ENCODE results near the gene SGTA. TPM values are rescaled to one million over a fixed set of nuclear protein-coding genes. Genes with fewer than 3 reads are reported as not detected.

Gene SGTA
- total and polyA plus RNA-seq, 3 experiments from 2014 or later = 39.7 to 93.9 (median 87.8) TPM

GRCh38 chr19:2756477-2756876 is 26.6 kb downstream of the SGTA start:
- no peak overlapping the region for H3K27ac Mint-ChIP-seq
- H3K36me3 ChIP-seq (ENCODE audit: insufficient read depth, low read length) = no peaks in the 10 kb centered on the region
- no peak for DNase-seq
- POLR2A ChIA-PET = no interaction called here
- no peaks in the 10 kb centered on the region for H3K9me3 ChIP-seq (ENCODE audit: low read length)
- no peak overlapping the region for H3K27ac ChIP-seq (ENCODE audit: low read depth, low read length)
- H3K36me3 Mint-ChIP-seq = peaks cover 2 to 56% (median 4%) of the 10 kb centered on the region in 3 donors
- no peaks in the 10 kb centered on the region for H3K27me3 Mint-ChIP-seq
- H3K4me1 Mint-ChIP-seq = peaks cover 2 to 14% (median 12%) of the 10 kb centered on the region in 3 donors
- H3K4me1 ChIP-seq (ENCODE audit: insufficient read depth, low read length) = no peaks in the 10 kb centered on the region
- CTCF ChIA-PET = no interaction called here
- no peaks in the 10 kb centered on the region for H3K9me3 Mint-ChIP-seq
- H3K27me3 ChIP-seq (ENCODE audit: insufficient read depth, low read length, poor library complexity, severe bottlenecking) = no peaks in the 10 kb centered on the region
- no peak overlapping the region for H3K4me3 ChIP-seq (ENCODE audit: low read length)
- no peak overlapping the region for H3K4me3 Mint-ChIP-seq

GRCh38 chr19:2755811-2756210 is 27.3 kb downstream of the SGTA start:
- Mint-ChIP-seq H3K27ac (no peak overlapping the region), H3K4me1 (peaks cover 2 to 14% (median 12%) of the 10 kb centered on the region in 3 donors), H3K27me3 (no peaks in the 10 kb centered on the region), H3K4me3 (no peak overlapping the region), H3K36me3 (peaks cover 2 to 52% (median 4%) of the 10 kb centered on the region in 3 donors), H3K9me3 (no peaks in the 10 kb centered on the region)
- H3K27ac ChIP-seq (ENCODE audit: low read depth, low read length) = no peak overlapping the region
- POLR2A ChIA-PET = no interaction called here
- no peaks in the 10 kb centered on the region for H3K4me1 ChIP-seq (ENCODE audit: insufficient read depth, low read length)
- H3K9me3 ChIP-seq (ENCODE audit: low read length) = no peaks in the 10 kb centered on the region
- H3K36me3 ChIP-seq (ENCODE audit: insufficient read depth, low read length) = no peaks in the 10 kb centered on the region
- DNase-seq = no peak
- H3K4me3 ChIP-seq (ENCODE audit: low read length) = no peak overlapping the region
- CTCF ChIA-PET = no interaction called here
- no peaks in the 10 kb centered on the region for H3K27me3 ChIP-seq (ENCODE audit: insufficient read depth, low read length, poor library complexity, severe bottlenecking)

GRCh38 chr19:2755448-2755705 is 27.7 kb downstream of the SGTA start:
- H3K4me3 ChIP-seq (ENCODE audit: low read length) = no peak overlapping the region
- H3K27ac ChIP-seq (ENCODE audit: low read depth, low read length) = no peak overlapping the region
- POLR2A ChIA-PET = no interaction called here
- no peaks in the 10 kb centered on the region for H3K4me1 ChIP-seq (ENCODE audit: insufficient read depth, low read length)
- Mint-ChIP-seq H3K4me3 (no peak overlapping the region), H3K27me3 (peaks cover 0 to 2% of the 10 kb centered on the region in 2 donors), H3K36me3 (peaks cover 2 to 48% (median 4%) of the 10 kb centered on the region in 3 donors), H3K9me3 (no peaks in the 10 kb centered on the region), H3K27ac (no peak overlapping the region), H3K4me1 (peaks cover 2 to 14% (median 12%) of the 10 kb centered on the region in 3 donors)
- CTCF ChIA-PET = no interaction called here
- no peak for DNase-seq
- no peaks in the 10 kb centered on the region for H3K9me3 ChIP-seq (ENCODE audit: low read length)
- H3K27me3 ChIP-seq (ENCODE audit: insufficient read depth, low read length, poor library complexity, severe bottlenecking) = no peaks in the 10 kb centered on the region
- no peaks in the 10 kb centered on the region for H3K36me3 ChIP-seq (ENCODE audit: insufficient read depth, low read length)

GRCh38 chr19:2754659-2755447 is 28.2 kb downstream of the SGTA start:
- no peak overlapping the region for H3K27ac ChIP-seq (ENCODE audit: low read depth, low read length)
- Mint-ChIP-seq H3K27ac (no peak overlapping the region), H3K9me3 (no peaks in the 10 kb centered on the region), H3K4me1 (peaks cover 2 to 12% (median 10%) of the 10 kb centered on the region in 3 donors), H3K36me3 (peaks cover 2 to 45% (median 4%) of the 10 kb centered on the region in 3 donors), H3K27me3 (peaks cover 0 to 2% of the 10 kb centered on the region in 2 donors), H3K4me3 (no peak overlapping the region)
- H3K27me3 ChIP-seq (ENCODE audit: insufficient read depth, low read length, poor library complexity, severe bottlenecking) = no peaks in the 10 kb centered on the region
- H3K4me3 ChIP-seq (ENCODE audit: low read length) = no peak overlapping the region
- no peaks in the 10 kb centered on the region for H3K9me3 ChIP-seq (ENCODE audit: low read length)
- H3K36me3 ChIP-seq (ENCODE audit: insufficient read depth, low read length) = no peaks in the 10 kb centered on the region
- ChIA-PET CTCF (interaction anchor here (3.5 kb wide), 1 partner anchor 107 kb away, joined by 12 read pairs; no protein-coding TSS in a partner anchor), POLR2A (no interaction called here)
- no peaks in the 10 kb centered on the region for H3K4me1 ChIP-seq (ENCODE audit: insufficient read depth, low read length)
- DNase-seq = no peak

GRCh38 chr19:2751438-2751830 is 31.6 kb downstream of the SGTA start:
- CTCF ChIA-PET = interaction anchor here (3.5 kb wide), 1 partner anchor 103 kb away, joined by 12 read pairs; no protein-coding TSS in a partner anchor
- Mint-ChIP-seq H3K27ac (no peak overlapping the region), H3K36me3 (peaks cover 2 to 26% (median 4%) of the 10 kb centered on the region in 3 donors), H3K9me3 (no peaks in the 10 kb centered on the region), H3K4me1 (no peaks in the 10 kb centered on the region), H3K4me3 (no peak overlapping the region), H3K27me3 (peaks cover 0 to 3% of the 10 kb centered on the region in 2 donors)
- POLR2A ChIA-PET = no interaction called here
- H3K4me1 ChIP-seq (ENCODE audit: insufficient read depth, low read length) = peaks cover 4% of the 10 kb centered on the region
- no peaks in the 10 kb centered on the region for H3K27me3 ChIP-seq (ENCODE audit: insufficient read depth, low read length, poor library complexity, severe bottlenecking)
- H3K4me3 ChIP-seq (ENCODE audit: low read length) = no peak overlapping the region
- no peak for DNase-seq
- no peaks in the 10 kb centered on the region for H3K36me3 ChIP-seq (ENCODE audit: insufficient read depth, low read length)
- H3K9me3 ChIP-seq (ENCODE audit: low read length) = no peaks in the 10 kb centered on the region
- H3K27ac ChIP-seq (ENCODE audit: low read depth, low read length) = no peak overlapping the region

GRCh38 chr19:2750808-2751437 is 32.1 kb downstream of the SGTA start:
- POLR2A ChIA-PET = interaction anchor here (1.8 kb wide), 1 partner anchor 103 kb away, joined by 6 read pairs; no protein-coding TSS in a partner anchor
- H3K36me3 ChIP-seq (ENCODE audit: insufficient read depth, low read length) = no peaks in the 10 kb centered on the region
- no peaks in the 10 kb centered on the region for H3K27me3 ChIP-seq (ENCODE audit: insufficient read depth, low read length, poor library complexity, severe bottlenecking)
- H3K9me3 ChIP-seq (ENCODE audit: low read length) = no peaks in the 10 kb centered on the region
- no peak for DNase-seq
- H3K27ac Mint-ChIP-seq = no peak overlapping the region
- peaks cover 4% of the 10 kb centered on the region for H3K4me1 ChIP-seq (ENCODE audit: insufficient read depth, low read length)
- no peak overlapping the region for H3K4me3 Mint-ChIP-seq
- H3K4me3 ChIP-seq (ENCODE audit: low read length) = no peak overlapping the region
- H3K27me3 Mint-ChIP-seq = peaks cover 0 to 5% of the 10 kb centered on the region in 2 donors
- no peak overlapping the region for H3K27ac ChIP-seq (ENCODE audit: low read depth, low read length)
- CTCF ChIA-PET = interaction anchor here (1.4 to 3.5 kb wide), 4 partner anchors 8 to 103 kb away, joined by 4 to 45 read pairs (median 10); partner anchors contain the start of gene SLC39A3
- H3K4me1 Mint-ChIP-seq = no peaks in the 10 kb centered on the region
- H3K9me3 Mint-ChIP-seq = no peaks in the 10 kb centered on the region
- peaks cover 2 to 21% (median 4%) of the 10 kb centered on the region in 3 donors for H3K36me3 Mint-ChIP-seq

- no peak overlapping the region for H3K4me3 ChIP-seq (ENCODE audit: low read length)
- H3K4me3 Mint-ChIP-seq = no peak overlapping the region
- DNase-seq = no peak
- no peaks in the 10 kb centered on the region for H3K36me3 Mint-ChIP-seq
- no peaks in the 10 kb centered on the region for H3K9me3 ChIP-seq (ENCODE audit: low read length)
- H3K27me3 Mint-ChIP-seq = peaks cover 7 to 8% of the 10 kb centered on the region in 2 donors
- no peaks in the 10 kb centered on the region for H3K9me3 Mint-ChIP-seq
- H3K36me3 ChIP-seq (ENCODE audit: insufficient read depth, low read length) = no peaks in the 10 kb centered on the region
- peaks cover 4% of the 10 kb centered on the region for H3K4me1 ChIP-seq (ENCODE audit: insufficient read depth, low read length)
- no peak overlapping the region for H3K27ac Mint-ChIP-seq
- H3K27ac ChIP-seq (ENCODE audit: low read depth, low read length) = no peak overlapping the region
- ChIA-PET CTCF (interaction anchor here (3.2 kb wide), 1 partner anchor 100 kb away, joined by 45 read pairs; no protein-coding TSS in a partner anchor), POLR2A (no interaction called here)
- H3K27me3 ChIP-seq (ENCODE audit: insufficient read depth, low read length, poor library complexity, severe bottlenecking) = no peaks in the 10 kb centered on the region
- H3K4me1 Mint-ChIP-seq = no peaks in the 10 kb centered on the region
Observed at GRCh38 chr19:2747349-2747748, 35.7 kb downstream of the SGTA start.

GRCh38 chr19:2744113-2744512 is 39.0 kb downstream of the SGTA start:
- peaks cover 4 to 9% (median 6%) of the 10 kb centered on the region in 3 donors for H3K4me1 Mint-ChIP-seq
- H3K27me3 ChIP-seq (ENCODE audit: insufficient read depth, low read length, poor library complexity, severe bottlenecking) = peaks cover 3% of the 10 kb centered on the region
- H3K9me3 ChIP-seq (ENCODE audit: low read length) = no peaks in the 10 kb centered on the region
- H3K36me3 ChIP-seq (ENCODE audit: insufficient read depth, low read length) = no peaks in the 10 kb centered on the region
- H3K9me3 Mint-ChIP-seq = no peaks in the 10 kb centered on the region
- no peak overlapping the region for H3K27ac ChIP-seq (ENCODE audit: low read depth, low read length)
- H3K36me3 Mint-ChIP-seq = no peaks in the 10 kb centered on the region
- DNase-seq = no peak
- ChIA-PET CTCF (no interaction called here), POLR2A (no interaction called here)
- peaks cover 7% of the 10 kb centered on the region for H3K4me1 ChIP-seq (ENCODE audit: insufficient read depth, low read length)
- H3K27ac Mint-ChIP-seq = no peak overlapping the region
- H3K4me3 Mint-ChIP-seq = no peak overlapping the region
- peaks cover 5 to 17% of the 10 kb centered on the region in 2 donors for H3K27me3 Mint-ChIP-seq
- H3K4me3 ChIP-seq (ENCODE audit: low read length) = no peak overlapping the region
